Mammary epithelial cell (primary cell): ENCODE results near the gene AOC2.

Experiments used
- CTCF ChIP-seq, 2 donors: IDR thresholded peaks in 1 of 2; conservative IDR thresholded peaks in 1 of 2; 2 replicates each; pipeline ENCODE4 v1.5.1; 2011 to 2012; ENCODE audit warnings: inconsistent platforms in 2 of 2, low read length in 2 of 2, mild to moderate bottlenecking in 2 of 2, control low read depth in 1 of 2, low read depth in 1 of 2; ENCODE audit not compliant: insufficient read depth in 1 of 2; ENCODE audit errors: extremely low read depth in 1 of 2
- EZH2 ChIP-seq: IDR thresholded peaks from 2 replicates; pipeline ENCODE4 v1.6.1; 2012; ENCODE audit warnings: low read length, inconsistent platforms, borderline replicate concordance

- TF ChIP-seq CTCF (conservative IDR thresholded peaks at IDR 0.05 in 1 of 2, IDR thresholded peaks at IDR 0.05 in 1 of 2; ENCODE audit: extremely low read depth in 1 of 2, insufficient read depth in 1 of 2, low read depth in 1 of 2, low read length in 2 of 2) (no peak), EZH2 (no peak)
Measured at GRCh38 chr17:42872251-42872965, 28.0 kb downstream of the AOC2 start.
